Measurements from ENCODE around the gene SAMD7.

DNA sequence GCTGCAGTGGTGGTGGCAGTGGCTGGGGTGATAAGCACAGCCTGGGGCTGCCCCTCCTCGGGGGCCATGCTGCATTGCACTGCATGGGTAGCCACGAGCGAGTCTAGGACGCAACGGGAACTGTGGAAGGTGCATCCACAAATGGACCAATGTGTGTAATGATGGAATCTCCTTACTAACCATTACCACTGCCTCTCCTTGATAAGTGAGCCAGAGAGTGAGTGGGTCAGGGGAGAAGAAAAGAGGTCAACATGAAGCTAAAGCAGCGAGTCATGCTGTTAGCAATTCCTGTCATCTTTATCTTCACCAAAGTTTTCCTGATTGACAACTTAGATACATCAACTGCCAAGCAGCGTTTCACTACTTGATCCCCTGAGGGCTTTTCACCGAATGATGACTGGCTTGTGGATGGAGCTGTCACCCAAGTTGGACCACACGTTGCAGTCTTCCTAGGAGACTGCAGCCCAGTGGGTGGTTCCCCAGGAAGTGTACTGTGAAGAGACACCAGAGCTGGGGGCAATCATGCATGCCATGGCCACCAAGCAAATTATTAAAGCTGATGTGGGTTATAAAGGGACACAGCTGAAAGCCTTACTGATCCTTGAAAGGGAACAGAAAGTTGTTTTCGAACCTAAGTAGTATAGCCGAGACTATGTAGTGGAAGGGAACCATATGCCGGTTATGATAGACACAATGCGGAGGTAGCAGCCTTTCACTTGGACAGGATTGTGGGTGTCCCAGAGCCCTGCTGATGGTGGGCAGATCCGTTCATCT lies 20.6 kb downstream of the SAMD7 start:
- TF ChIP-seq, protein P1, sequence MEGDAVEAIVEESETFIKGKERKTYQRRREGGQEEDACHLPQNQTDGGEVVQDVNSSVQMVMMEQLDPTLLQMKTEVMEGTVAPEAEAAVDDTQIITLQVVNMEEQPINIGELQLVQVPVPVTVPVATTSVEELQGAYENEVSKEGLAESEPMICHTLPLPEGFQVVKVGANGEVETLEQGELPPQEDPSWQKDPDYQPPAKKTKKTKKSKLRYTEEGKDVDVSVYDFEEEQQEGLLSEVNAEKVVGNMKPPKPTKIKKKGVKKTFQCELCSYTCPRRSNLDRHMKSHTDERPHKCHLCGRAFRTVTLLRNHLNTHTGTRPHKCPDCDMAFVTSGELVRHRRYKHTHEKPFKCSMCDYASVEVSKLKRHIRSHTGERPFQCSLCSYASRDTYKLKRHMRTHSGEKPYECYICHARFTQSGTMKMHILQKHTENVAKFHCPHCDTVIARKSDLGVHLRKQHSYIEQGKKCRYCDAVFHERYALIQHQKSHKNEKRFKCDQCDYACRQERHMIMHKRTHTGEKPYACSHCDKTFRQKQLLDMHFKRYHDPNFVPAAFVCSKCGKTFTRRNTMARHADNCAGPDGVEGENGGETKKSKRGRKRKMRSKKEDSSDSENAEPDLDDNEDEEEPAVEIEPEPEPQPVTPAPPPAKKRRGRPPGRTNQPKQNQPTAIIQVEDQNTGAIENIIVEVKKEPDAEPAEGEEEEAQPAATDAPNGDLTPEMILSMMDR (IDR thresholded peaks at IDR 0.05), result no peak
- TF ChIP-seq POLR2A (IDR thresholded peaks at IDR 0.05), result no peak
